Mammary microvascular endothelial cell (primary cell): Measurements from ENCODE around the gene CDC25C. TPM values are rescaled to one million over a fixed set of nuclear protein-coding genes. Genes with fewer than 3 reads are reported as not detected.

Source experiments
- total RNA-seq: library from RNA; depleted of rRNA; stranded (reverse); fragments of >200 nt; gene quantifications from 2 replicates; pipeline ENCODE4 v1.2.3, GENCODE V29; 2015

The CDC25C gene
- 9.4 and 14.9 TPM in 2 replicates for total RNA-seq

GRCh38 chr5:138331449-138332368 lies at the start of gene CDC25C:
Gene CDC25C (minus strand): TSS chr5:138331804. CDS start chr5:138331180, 624 bp downstream.

DNA sequence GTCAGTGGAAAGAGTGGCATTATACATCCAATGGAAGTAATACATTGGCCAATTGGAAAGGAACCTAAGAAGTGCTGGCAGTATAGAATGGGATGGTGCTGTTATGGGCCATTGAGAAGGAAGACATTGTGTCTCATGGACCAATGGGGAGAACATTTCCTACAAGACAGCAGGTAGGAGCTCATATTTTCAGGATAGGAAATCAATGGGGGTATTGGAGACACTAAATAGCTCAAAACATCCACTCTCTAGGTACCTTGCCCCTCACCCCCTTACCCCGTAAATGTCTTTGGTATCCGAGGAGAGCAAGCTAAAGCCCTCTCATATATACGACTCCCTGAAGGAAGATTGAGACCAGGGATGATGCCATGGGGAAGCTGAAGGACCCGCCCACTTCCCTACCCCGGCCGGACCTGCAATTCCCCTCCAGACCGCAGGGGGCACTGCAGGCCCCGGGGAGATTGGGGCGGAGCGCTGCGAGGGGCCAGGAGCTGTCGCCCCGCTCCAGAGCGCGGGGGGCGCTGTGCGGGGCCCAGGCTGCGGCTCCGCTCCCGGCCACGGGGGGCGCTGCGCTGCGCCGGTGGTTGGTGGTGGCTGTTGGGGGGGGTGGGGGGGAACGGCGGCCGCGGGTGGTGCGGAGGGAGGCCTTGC lies 20.6 kb upstream of the CDC25C start, which contains the start of gene KDM3B:
Gene KDM3B (plus strand): TSS at position 615 of the 651 bp plus-strand sequence. CDS start 111 bp downstream, outside the sequence.

DNA sequence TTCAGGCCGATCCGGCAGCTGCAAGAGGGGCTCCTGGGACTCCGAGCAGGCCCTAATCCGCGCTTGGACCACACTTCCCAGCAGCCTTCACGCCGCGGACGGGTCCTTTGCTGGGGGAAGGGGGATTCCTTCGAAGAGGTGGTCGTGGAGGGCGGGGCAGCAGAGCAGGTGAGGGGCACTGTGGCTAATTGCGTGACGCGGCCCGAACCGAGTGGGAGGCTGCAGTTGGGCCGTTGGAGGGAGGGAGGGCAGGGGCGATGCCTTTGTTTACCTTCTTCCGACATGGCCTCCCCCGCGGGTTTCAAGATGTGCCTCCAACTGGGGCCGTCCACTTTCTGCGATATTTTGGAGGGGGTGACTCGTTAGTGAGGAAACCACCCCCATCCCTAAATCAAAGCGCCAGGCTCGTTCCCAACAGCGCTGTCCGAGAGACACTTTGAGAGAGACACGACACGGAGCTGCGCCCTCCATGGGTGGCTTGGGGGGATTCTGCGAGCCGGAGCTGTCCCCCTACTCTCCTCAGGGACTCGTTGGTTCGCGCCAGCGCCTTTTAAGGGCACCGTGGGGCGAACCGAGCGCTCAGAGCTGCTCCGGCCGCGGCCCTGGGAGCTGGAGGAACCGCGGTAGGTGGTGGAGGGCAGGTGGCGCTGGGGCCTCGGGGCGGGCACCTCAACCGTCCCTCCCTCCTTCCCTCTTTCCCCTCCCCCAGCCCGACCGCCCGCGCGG lies 6.2 kb upstream of the CDC25C start, which contains the start of gene FAM53C:
Gene FAM53C (plus strand): TSS at position 582 of the 726 bp plus-strand sequence. CDS start 3,070 bp downstream, outside the sequence.

DNA sequence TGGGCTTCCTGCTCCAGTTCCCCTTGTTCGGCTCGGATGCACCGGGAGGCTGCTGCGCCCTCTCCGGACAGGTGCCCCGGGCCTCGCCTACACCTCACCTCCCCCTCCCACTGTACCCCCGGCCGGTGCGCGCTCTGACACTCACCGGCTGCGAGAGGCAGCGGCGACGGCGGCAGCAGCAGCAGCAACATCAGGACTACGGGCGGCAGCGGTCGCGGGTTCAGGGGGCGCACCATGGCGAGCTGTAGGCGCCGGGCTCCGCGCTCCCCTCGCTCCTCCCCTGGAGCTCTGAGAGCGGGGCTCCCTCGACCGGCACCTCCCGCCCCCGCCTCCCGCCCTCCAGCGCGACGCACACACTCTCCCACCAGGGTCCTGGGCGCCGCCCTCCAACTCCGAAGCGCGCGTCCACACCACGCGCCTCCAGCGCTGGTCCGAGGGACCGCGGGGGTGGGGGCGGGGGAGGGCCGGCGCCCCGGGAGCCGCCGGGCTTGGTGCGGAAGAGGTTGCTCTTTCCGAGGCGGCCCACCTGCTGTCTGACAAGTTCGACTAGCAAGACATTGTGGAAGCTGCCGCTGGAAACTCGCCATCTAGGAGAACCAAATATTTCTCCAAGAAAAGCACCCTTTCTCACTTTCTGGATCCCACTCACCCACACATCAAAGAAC lies 57.3 kb downstream of the CDC25C start, which contains the start of gene GFRA3:
Gene GFRA3 (minus strand): TSS at position 433 of the 665 bp plus-strand sequence. CDS start 197 bp downstream, at position 236.

Other genes starting within 250 kb of the CDC25C start
- not detected in 2 replicates for gene WNT8A, start 247.8 kb downstream of the CDC25C start, total RNA-seq
- 0.07 and 0.39 TPM in 2 replicates for gene NME5, start 192.4 kb downstream of the CDC25C start, total RNA-seq
- gene BRD8, start 153.2 kb downstream of the CDC25C start, total RNA-seq, result 23.0 and 25.4 TPM in 2 replicates
- 78.7 and 83.2 TPM in 2 replicates for gene KIF20A, start 152.7 kb downstream of the CDC25C start, total RNA-seq
- 31.1 and 33.6 TPM in 2 replicates for gene CDC23, start 118.5 kb downstream of the CDC25C start, total RNA-seq
- gene GFRA3, start 57.2 kb downstream of the CDC25C start, total RNA-seq, result not detected in 2 replicates
- gene FAM53C, start 6.5 kb upstream of the CDC25C start, total RNA-seq, result 19.3 and 23.3 TPM in 2 replicates
- gene KDM3B, start 20.9 kb upstream of the CDC25C start, total RNA-seq, result 23.9 and 24.0 TPM in 2 replicates
- 1.1 and 1.3 TPM in 2 replicates for gene REEP2, start 107.3 kb upstream of the CDC25C start, total RNA-seq
- gene EGR1, start 133.7 kb upstream of the CDC25C start, total RNA-seq, result 3.3 and 3.4 TPM in 2 replicates
- 99.7 and 100 TPM in 2 replicates for gene ETF1, start 211.4 kb upstream of the CDC25C start, total RNA-seq
- gene HSPA9, start 243.6 kb upstream of the CDC25C start, total RNA-seq, result 366 and 449 TPM in 2 replicates